ENCODE data around the gene PTPRA. TPM values are rescaled to one million over a fixed set of nuclear protein-coding genes. Genes with fewer than 3 reads are reported as not detected.

Gene PTPRA
- total RNA-seq, 1 donor from 2014 or later, result 59.5 TPM

GRCh38 chr20:2865630-2866029, 7.7 kb upstream of the PTPRA start:
- Mint-ChIP-seq H3K9me3 (ENCODE audit: unreplicated experiment) (peaks cover 2% of the 10 kb centered on the region), H3K36me3 (ENCODE audit: unreplicated experiment) (no peaks in the 10 kb centered on the region), H3K4me3 (ENCODE audit: unreplicated experiment) (no peak overlapping the region), H3K27me3 (ENCODE audit: unreplicated experiment) (no peaks in the 10 kb centered on the region), H3K4me1 (ENCODE audit: low read depth, unreplicated experiment) (no peaks in the 10 kb centered on the region), H3K27ac (ENCODE audit: unreplicated experiment) (no peak overlapping the region)
- no peak for DNase-seq
- TF ChIP-seq, protein P1, sequence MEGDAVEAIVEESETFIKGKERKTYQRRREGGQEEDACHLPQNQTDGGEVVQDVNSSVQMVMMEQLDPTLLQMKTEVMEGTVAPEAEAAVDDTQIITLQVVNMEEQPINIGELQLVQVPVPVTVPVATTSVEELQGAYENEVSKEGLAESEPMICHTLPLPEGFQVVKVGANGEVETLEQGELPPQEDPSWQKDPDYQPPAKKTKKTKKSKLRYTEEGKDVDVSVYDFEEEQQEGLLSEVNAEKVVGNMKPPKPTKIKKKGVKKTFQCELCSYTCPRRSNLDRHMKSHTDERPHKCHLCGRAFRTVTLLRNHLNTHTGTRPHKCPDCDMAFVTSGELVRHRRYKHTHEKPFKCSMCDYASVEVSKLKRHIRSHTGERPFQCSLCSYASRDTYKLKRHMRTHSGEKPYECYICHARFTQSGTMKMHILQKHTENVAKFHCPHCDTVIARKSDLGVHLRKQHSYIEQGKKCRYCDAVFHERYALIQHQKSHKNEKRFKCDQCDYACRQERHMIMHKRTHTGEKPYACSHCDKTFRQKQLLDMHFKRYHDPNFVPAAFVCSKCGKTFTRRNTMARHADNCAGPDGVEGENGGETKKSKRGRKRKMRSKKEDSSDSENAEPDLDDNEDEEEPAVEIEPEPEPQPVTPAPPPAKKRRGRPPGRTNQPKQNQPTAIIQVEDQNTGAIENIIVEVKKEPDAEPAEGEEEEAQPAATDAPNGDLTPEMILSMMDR (IDR thresholded peaks at IDR 0.05; ENCODE audit: partially characterized antibody, unreplicated experiment), result no peak

DNA sequence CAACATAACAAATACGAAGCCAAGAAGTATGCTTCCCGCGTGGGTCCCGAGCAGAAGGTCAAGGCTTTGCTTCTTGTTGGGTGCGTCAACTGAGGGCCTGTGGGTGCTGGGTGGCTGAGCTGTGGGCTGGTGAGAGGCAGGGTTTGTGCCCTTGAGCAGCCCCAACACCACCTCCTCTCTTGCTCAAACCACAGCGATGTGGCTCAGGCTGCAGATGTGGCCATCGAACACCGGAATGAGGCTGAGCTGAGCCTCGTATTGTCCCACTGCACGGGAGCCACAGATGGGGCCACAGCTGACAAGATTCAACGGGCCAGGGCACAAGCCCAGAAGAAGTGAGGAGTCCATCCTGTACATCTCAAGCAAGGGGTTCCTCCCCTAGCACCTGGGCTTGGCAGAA, 7.0 kb upstream of the PTPRA start:
- Mint-ChIP-seq H3K27ac (ENCODE audit: unreplicated experiment) (no peak overlapping the region), H3K4me1 (ENCODE audit: low read depth, unreplicated experiment) (peaks cover 3% of the 10 kb centered on the region), H3K9me3 (ENCODE audit: unreplicated experiment) (peaks cover 1% of the 10 kb centered on the region), H3K36me3 (ENCODE audit: unreplicated experiment) (no peaks in the 10 kb centered on the region), H3K27me3 (ENCODE audit: unreplicated experiment) (peaks cover 1% of the 10 kb centered on the region), H3K4me3 (ENCODE audit: unreplicated experiment) (no peak overlapping the region)
- no peak for DNase-seq
- TF ChIP-seq, protein P1 (IDR thresholded peaks at IDR 0.05; ENCODE audit: partially characterized antibody, unreplicated experiment), result no peak

DNA sequence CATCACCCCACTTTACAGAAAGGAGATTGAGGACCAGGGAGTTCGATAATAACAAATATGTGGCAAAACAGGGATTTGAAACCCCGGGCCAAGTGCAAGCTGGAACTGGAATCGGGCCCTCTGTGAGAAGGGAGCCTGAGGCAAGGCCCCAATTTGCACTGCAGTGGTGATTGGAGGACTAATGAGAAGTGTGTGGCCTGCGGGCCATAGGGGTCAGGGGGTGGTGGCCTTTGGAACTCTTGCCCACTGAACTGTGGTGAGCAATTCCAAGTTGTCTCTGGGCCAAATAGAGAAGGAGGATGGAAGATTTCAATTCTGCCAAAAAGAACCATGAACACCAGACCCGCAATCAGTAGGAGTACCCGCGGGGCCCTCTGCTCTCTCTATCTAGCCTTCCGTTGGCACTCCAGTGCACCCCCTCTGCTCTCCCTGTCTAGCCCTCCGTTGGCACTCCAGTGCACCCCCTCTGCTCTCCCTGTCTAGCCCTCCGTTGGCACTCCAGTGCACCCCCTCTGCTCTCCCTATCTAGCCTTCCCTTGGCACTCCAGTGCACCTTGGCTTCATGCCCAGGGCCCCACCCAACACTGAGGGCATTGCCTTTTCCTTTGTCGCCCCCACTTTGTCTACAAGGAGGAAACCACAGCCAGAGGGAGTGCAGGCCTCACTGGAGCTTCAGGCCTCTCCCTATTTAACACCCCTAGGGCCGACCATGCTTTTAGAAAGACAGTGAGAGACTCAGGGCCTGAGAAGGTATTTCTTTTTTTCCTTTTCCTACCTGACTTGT, 6.0 kb upstream of the PTPRA start:
- TF ChIP-seq, protein P1 (IDR thresholded peaks at IDR 0.05; ENCODE audit: partially characterized antibody, unreplicated experiment), result no peak
- Mint-ChIP-seq H3K27ac (ENCODE audit: unreplicated experiment) (no peak overlapping the region), H3K9me3 (ENCODE audit: unreplicated experiment) (no peaks in the 10 kb centered on the region), H3K4me1 (ENCODE audit: low read depth, unreplicated experiment) (peaks cover 5% of the 10 kb centered on the region), H3K36me3 (ENCODE audit: unreplicated experiment) (no peaks in the 10 kb centered on the region), H3K27me3 (ENCODE audit: unreplicated experiment) (peaks cover 5% of the 10 kb centered on the region), H3K4me3 (ENCODE audit: unreplicated experiment) (no peak overlapping the region)
- no peak for DNase-seq

DNA sequence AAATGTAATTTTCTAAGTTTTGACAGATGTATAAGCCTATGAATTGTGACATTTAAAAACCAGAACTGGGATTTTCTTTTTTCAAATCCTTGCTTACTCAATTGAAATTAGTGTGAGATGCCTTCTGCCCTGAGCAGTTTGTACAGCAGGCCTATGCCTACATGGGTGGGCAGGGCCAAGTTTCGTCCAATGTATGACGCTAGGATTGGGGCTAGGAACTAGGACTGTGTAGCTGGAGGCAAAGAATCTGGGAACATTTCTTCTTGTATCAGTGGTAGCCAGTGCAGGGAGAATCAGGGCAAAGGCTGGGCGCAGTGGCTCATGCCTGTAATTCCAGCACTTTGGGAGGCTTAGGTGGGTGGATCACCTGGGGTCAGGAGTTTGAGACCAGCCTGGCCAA, 3.9 kb upstream of the PTPRA start:
- Mint-ChIP-seq H3K27ac (ENCODE audit: unreplicated experiment) (no peak overlapping the region), H3K4me1 (ENCODE audit: low read depth, unreplicated experiment) (peaks cover 5% of the 10 kb centered on the region), H3K36me3 (ENCODE audit: unreplicated experiment) (no peaks in the 10 kb centered on the region), H3K9me3 (ENCODE audit: unreplicated experiment) (no peaks in the 10 kb centered on the region), H3K27me3 (ENCODE audit: unreplicated experiment) (peaks cover 5% of the 10 kb centered on the region), H3K4me3 (ENCODE audit: unreplicated experiment) (no peak overlapping the region)
- DNase-seq, result no peak
- TF ChIP-seq, protein P1 (IDR thresholded peaks at IDR 0.05; ENCODE audit: partially characterized antibody, unreplicated experiment), result no peak

DNA sequence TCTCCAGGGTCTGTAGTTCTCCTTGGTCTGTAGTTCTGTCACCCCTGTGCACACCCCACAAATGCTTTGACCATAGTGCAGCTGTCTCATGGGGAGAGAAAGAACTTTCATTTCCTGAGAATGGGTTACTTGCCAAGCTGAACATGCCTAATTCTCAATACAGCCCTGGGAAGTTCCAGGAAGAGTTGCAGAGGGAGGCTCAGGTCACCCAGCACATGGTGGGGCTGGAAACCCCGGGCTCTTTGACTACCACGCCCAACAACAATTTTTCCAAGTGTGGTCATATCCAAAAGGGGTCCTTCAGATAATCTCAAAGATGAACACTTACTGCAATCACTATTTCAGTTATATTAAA, 2.2 kb upstream of the PTPRA start:
- Mint-ChIP-seq H3K4me3 (ENCODE audit: unreplicated experiment) (no peak overlapping the region), H3K27ac (ENCODE audit: unreplicated experiment) (no peak overlapping the region), H3K9me3 (ENCODE audit: unreplicated experiment) (no peaks in the 10 kb centered on the region), H3K27me3 (ENCODE audit: unreplicated experiment) (peaks cover 5% of the 10 kb centered on the region), H3K4me1 (ENCODE audit: low read depth, unreplicated experiment) (peaks cover 13% of the 10 kb centered on the region), H3K36me3 (ENCODE audit: unreplicated experiment) (no peaks in the 10 kb centered on the region)
- TF ChIP-seq, protein P1 (IDR thresholded peaks at IDR 0.05; ENCODE audit: partially characterized antibody, unreplicated experiment), result no peak
- no peak for DNase-seq
